Measurements from ENCODE around the gene FUT8.

GRCh38 chr14:65533736-65534404 lies 121.3 kb downstream of the FUT8 start:
- TF ChIP-seq, protein P1, sequence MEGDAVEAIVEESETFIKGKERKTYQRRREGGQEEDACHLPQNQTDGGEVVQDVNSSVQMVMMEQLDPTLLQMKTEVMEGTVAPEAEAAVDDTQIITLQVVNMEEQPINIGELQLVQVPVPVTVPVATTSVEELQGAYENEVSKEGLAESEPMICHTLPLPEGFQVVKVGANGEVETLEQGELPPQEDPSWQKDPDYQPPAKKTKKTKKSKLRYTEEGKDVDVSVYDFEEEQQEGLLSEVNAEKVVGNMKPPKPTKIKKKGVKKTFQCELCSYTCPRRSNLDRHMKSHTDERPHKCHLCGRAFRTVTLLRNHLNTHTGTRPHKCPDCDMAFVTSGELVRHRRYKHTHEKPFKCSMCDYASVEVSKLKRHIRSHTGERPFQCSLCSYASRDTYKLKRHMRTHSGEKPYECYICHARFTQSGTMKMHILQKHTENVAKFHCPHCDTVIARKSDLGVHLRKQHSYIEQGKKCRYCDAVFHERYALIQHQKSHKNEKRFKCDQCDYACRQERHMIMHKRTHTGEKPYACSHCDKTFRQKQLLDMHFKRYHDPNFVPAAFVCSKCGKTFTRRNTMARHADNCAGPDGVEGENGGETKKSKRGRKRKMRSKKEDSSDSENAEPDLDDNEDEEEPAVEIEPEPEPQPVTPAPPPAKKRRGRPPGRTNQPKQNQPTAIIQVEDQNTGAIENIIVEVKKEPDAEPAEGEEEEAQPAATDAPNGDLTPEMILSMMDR (IDR thresholded peaks at IDR 0.05) = no peak
- no peak for TF ChIP-seq EZH2 (IDR thresholded peaks at IDR 0.05; ENCODE audit: borderline replicate concordance, insufficient read depth, low read depth, low read length, poor library complexity, severe bottlenecking)
